ENCODE data around the gene PAX6.

GRCh38 chr11:31798057-31798553, 13.0 kb downstream of the PAX6 start:
- TF ChIP-seq CTCF (IDR thresholded peaks at IDR 0.05), result no peak
- TF ChIP-seq POLR2AphosphoS5 (IDR thresholded peaks at IDR 0.05), result no peak
- no peak for TF ChIP-seq POLR2A (IDR thresholded peaks at IDR 0.05)
- no peak for TF ChIP-seq EP300 (IDR thresholded peaks at IDR 0.05)

Data from stomach (tissue), 4 donors.